Endothelial cell of umbilical vein (primary cell): ENCODE results near the gene STK16. TPM values are rescaled to one million over a fixed set of nuclear protein-coding genes. Genes with fewer than 3 reads are reported as not detected.

Source experiments
- BruUV-seq: library from RNA; stranded (reverse); fragments of 400-500 nt; replicated peaks from 2 replicates; lab custom pipeline; 2021; lab: Mats Ljungman, UMichigan
- CTCF ChIA-PET: fragments of 300-600, 350-600 bp; sonication (Branson Sonifier 250); formaldehyde crosslinking; loops from one replicate; lab custom pipeline; 2021; ENCODE audit warnings: antibody characterized with exemption, inconsistent platforms; lab: Charles Lee
- POLR2A ChIA-PET: fragments of 300-600, 350-600 bp; sonication (Branson Sonifier 250); formaldehyde crosslinking; loops from one replicate; lab custom pipeline; 2021; ENCODE audit warnings: antibody characterized with exemption, inconsistent platforms; lab: Charles Lee
- DNase-seq: peaks from one replicate; pipeline ENCODE4 v3.0.0-alpha.2; 2011; ENCODE audit warnings: low read depth, low spot score
- FAIRE-seq: peaks from 2 replicates; lab custom pipeline; 2011; peaks lifted over from hg19 to GRCh38; lab: Jason Lieb, UNC
- H2AFZ ChIP-seq: 2 replicates; pipeline ENCODE4 v1.6.0; 2012; ENCODE audit warnings: low read depth, low read length, control low read depth, inconsistent platforms
- H3K27ac ChIP-seq: 2 replicates; pipeline ENCODE4 v1.5.1; 2011; ENCODE audit warnings: low read depth, mild to moderate bottlenecking, control low read depth, low read length, moderate library complexity; ENCODE audit not compliant: insufficient read depth
- H3K27me3 ChIP-seq, 2 experiments: 2 replicates each; pipeline versions ENCODE4 v1.6.0 to v1.6.1; 2011; ENCODE audit warnings: low read length in 2 of 2, mixed read lengths in 1 of 2; ENCODE audit not compliant: control insufficient read depth in 2 of 2, insufficient read depth in 2 of 2
- H3K36me3 ChIP-seq, 2 experiments: 2 replicates in 1 of 2; 3 replicates in 1 of 2; pipeline ENCODE4 v1.5.1; 2011; ENCODE audit warnings: low read length in 2 of 2, mild to moderate bottlenecking in 1 of 2, moderate library complexity in 1 of 2; ENCODE audit not compliant: control insufficient read depth in 2 of 2, insufficient read depth in 2 of 2; ENCODE audit errors: extremely low read depth in 1 of 2
- H3K4me1 ChIP-seq: 3 replicates; pipeline ENCODE4 v1.5.1; 2011; ENCODE audit warnings: mild to moderate bottlenecking, low read length; ENCODE audit not compliant: control insufficient read depth, insufficient read depth; ENCODE audit errors: extremely low read depth
- H3K4me2 ChIP-seq: 2 replicates; pipeline ENCODE4 v1.6.1; 2011; ENCODE audit warnings: low read length, control low read depth, mixed read lengths; ENCODE audit not compliant: insufficient read depth
- H3K4me3 ChIP-seq, 3 experiments: fragments of 200-600 bp in 1 of 3; sonication (generic), shearing (Covaris generic) in 1 of 3; replicated peaks in 1 of 3; 2 replicates each; pipeline ENCODE4 v1.5.1; 2011 to 2016; ENCODE audit warnings: control low read depth in 3 of 3, low read length in 3 of 3, mild to moderate bottlenecking in 2 of 3, inconsistent platforms in 1 of 3, low read depth in 1 of 3, moderate library complexity in 1 of 3; ENCODE audit not compliant: insufficient read depth in 1 of 3
- H3K79me2 ChIP-seq: 2 replicates; pipeline ENCODE4 v1.6.0; 2012; ENCODE audit warnings: low read length, inconsistent platforms; ENCODE audit not compliant: control insufficient read depth, insufficient read depth
- H3K9ac ChIP-seq: replicated peaks from 2 replicates; pipeline ENCODE3; 2011; ENCODE audit warnings: low read length, control low read depth; ENCODE audit not compliant: insufficient read depth; ENCODE audit errors: extremely low read depth
- H3K9me1 ChIP-seq: replicated peaks from 3 replicates; pipeline ENCODE4 v1.6.0; 2011; ENCODE audit warnings: mild to moderate bottlenecking, low read length; ENCODE audit not compliant: control insufficient read depth, insufficient read depth; ENCODE audit errors: extremely low read depth
- H3K9me3 ChIP-seq: replicated peaks from 2 replicates; pipeline ENCODE4 v1.5.1; 2012; ENCODE audit warnings: low read length, inconsistent platforms; ENCODE audit not compliant: control insufficient read depth, insufficient read depth
- H4K20me1 ChIP-seq: replicated peaks from 2 replicates; pipeline ENCODE3; 2011; ENCODE audit warnings: mild to moderate bottlenecking, low read length; ENCODE audit not compliant: control insufficient read depth, insufficient read depth; ENCODE audit errors: extremely low read depth
- CTCF ChIP-seq, 2 donors: IDR thresholded peaks; 1 replicate in 1 of 2; 2 replicates in 1 of 2; pipeline ENCODE4 v1.5.1; 2011; ENCODE audit warnings: low read length in 2 of 2, mild to moderate bottlenecking in 2 of 2, moderate library complexity in 2 of 2, control low read depth in 1 of 2, inconsistent platforms in 1 of 2, low read depth in 1 of 2; ENCODE audit not compliant: insufficient read depth in 1 of 2; ENCODE audit errors: extremely low read depth in 1 of 2
- EZH2 ChIP-seq: IDR thresholded peaks from 2 replicates; pipeline ENCODE4 v1.6.1; 2012; ENCODE audit warnings: borderline replicate concordance, low read depth, mild to moderate bottlenecking, moderate library complexity, low read length, inconsistent platforms; ENCODE audit not compliant: severe bottlenecking
- FOS ChIP-seq: IDR thresholded peaks from 2 replicates; pipeline ENCODE4 v1.6.1; 2011; ENCODE audit warnings: mild to moderate bottlenecking, low read length, moderate library complexity, borderline replicate concordance; ENCODE audit not compliant: insufficient read depth
- GATA2 ChIP-seq: IDR thresholded peaks from 2 replicates; pipeline ENCODE4 v1.7.0; 2011; ENCODE audit warnings: low read depth, mild to moderate bottlenecking, moderate library complexity, mixed read lengths, low read length; ENCODE audit not compliant: insufficient read length, insufficient read depth
- JUN ChIP-seq: IDR thresholded peaks from 2 replicates; pipeline ENCODE4 v1.6.1; 2011; ENCODE audit warnings: borderline replicate concordance, low read depth; ENCODE audit not compliant: insufficient read length, insufficient read depth
- MAX ChIP-seq: IDR thresholded peaks from 2 replicates; pipeline ENCODE4 v1.6.1; 2011; ENCODE audit not compliant: insufficient read depth, insufficient read length
- MYC ChIP-seq: IDR thresholded peaks from one replicate; pipeline ENCODE4 v1.6.1; 2011; ENCODE audit warnings: mild to moderate bottlenecking, low read depth, low read length
- POLR2A ChIP-seq: IDR thresholded peaks from 2 replicates; pipeline ENCODE4 v1.6.1; 2012; ENCODE audit warnings: low read depth, mild to moderate bottlenecking, control low read depth, low read length
- POLR2AphosphoS5 ChIP-seq: IDR thresholded peaks from 2 replicates; pipeline ENCODE4 v1.6.1; 2012; ENCODE audit warnings: low read depth, mild to moderate bottlenecking, control low read depth, low read length, moderate library complexity; ENCODE audit not compliant: insufficient read depth
- dilution Hi-C: fragments of 300-500 bp; cut with MboI; formaldehyde crosslinking; loops from one replicate; pipeline ENCODE4 v1.15.0; 2019; ENCODE audit warnings: low sequenced_read_pairs; ENCODE audit not compliant: extremely low pct_ligation_motif_present
- intact Hi-C: fragments of 100-400 bp; cut with micrococcal nuclease; formaldehyde crosslinking; loops from one replicate; pipeline ENCODE4 v1.10.0; 2022
- polyA plus RNA-seq, 4 experiments: library from polyadenylated mRNA; depleted of rRNA in 3 of 4; stranded (reverse) in 3 of 4; unstranded in 1 of 4; fragments of >200 nt; gene quantifications; 2 replicates each; pipeline versions ENCODE4 v1.2.1 to v1.2.3, GENCODE V29; 2011 to 2012; ENCODE audit warnings: missing spikeins in 1 of 4
- total RNA-seq: library from RNA; stranded (reverse); gene quantifications from 2 replicates; pipeline ENCODE4 v1.2.3, GENCODE V29; 2021

Gene STK16
- total and polyA plus RNA-seq, 2 donors (not counting 3 experiments of a cell fraction or from before 2014, with no cell fraction given), result 18.8 to 63.2 TPM

GRCh38 chr2:219281588-219281987 lies 36.3 kb downstream of the STK16 start:
- H3K9me1 ChIP-seq, result no peaks in the 10 kb centered on the region
- DNase-seq (no peak), FAIRE-seq (no peak)
- BruUV-seq, result no TSS peak
- CTCF ChIA-PET, result interaction anchor here (12.6 kb wide), 1 partner anchor 13 kb away, joined by 253 read pairs; no protein-coding TSS in a partner anchor
- no peak overlapping the region for H3K9ac ChIP-seq
- POLR2A ChIA-PET, result no interaction called here
- no peak overlapping the region for H3K27ac ChIP-seq
- H3K79me2 ChIP-seq, result no peaks in the 10 kb centered on the region
- dilution Hi-C loops (no loop called here), intact Hi-C loops (no loop called here)
- no peak overlapping the region for H3K4me2 ChIP-seq
- no peak overlapping the region for H3K4me3 ChIP-seq
- no peak overlapping the region for H2AFZ ChIP-seq
- no peaks in the 10 kb centered on the region for H4K20me1 ChIP-seq
- H3K4me1 ChIP-seq, result peaks cover 17% of the 10 kb centered on the region
- TF ChIP-seq POLR2A, result no peak
- TF ChIP-seq FOS, result no peak
- no peak for TF ChIP-seq CTCF (IDR thresholded peaks at IDR 0.05; ENCODE audit: extremely low read depth in 1 of 2, insufficient read depth in 1 of 2, low read depth in 1 of 2, low read length in 2 of 2)
- no peaks in the 10 kb centered on the region for H3K27me3 ChIP-seq
- no peaks in the 10 kb centered on the region for H3K9me3 ChIP-seq
- peaks cover 0 to 21% of the 10 kb centered on the region in 2 experiments for H3K36me3 ChIP-seq

- Histone ChIP-seq H3K9ac (no peak overlapping the region), H3K79me2 (no peaks in the 10 kb centered on the region), H3K27me3 (no peaks in the 10 kb centered on the region), H3K36me3 (peaks cover 0 to 21% of the 10 kb centered on the region in 2 experiments), H3K27ac (no peak overlapping the region), H4K20me1 (no peaks in the 10 kb centered on the region), H3K9me3 (no peaks in the 10 kb centered on the region), H2AFZ (no peak overlapping the region), H3K4me3 (no peak overlapping the region), H3K4me2 (no peak overlapping the region), H3K9me1 (no peaks in the 10 kb centered on the region), H3K4me1 (peaks cover 17% of the 10 kb centered on the region)
- ChIA-PET POLR2A (no interaction called here), CTCF (interaction anchor here (12.6 kb wide), 1 partner anchor 12 kb away, joined by 253 read pairs; no protein-coding TSS in a partner anchor)
- FAIRE-seq (no peak), DNase-seq (no peak)
- no TSS peak for BruUV-seq
- intact Hi-C loops, result no loop called here
- TF ChIP-seq MYC, result no peak
- TF ChIP-seq CTCF (IDR thresholded peaks at IDR 0.05; ENCODE audit: extremely low read depth in 1 of 2, insufficient read depth in 1 of 2, low read depth in 1 of 2, low read length in 2 of 2), result no peak
- no peak for TF ChIP-seq POLR2A
- TF ChIP-seq EZH2, result no peak
- no peak for TF ChIP-seq MAX
- no peak for TF ChIP-seq GATA2
- TF ChIP-seq JUN, result no peak
- no peak for TF ChIP-seq FOS
- TF ChIP-seq POLR2AphosphoS5, result no peak
- dilution Hi-C loops, result no loop called here
Measured at GRCh38 chr2:219282375-219282774, 37.1 kb downstream of the STK16 start.
